GM15510 (cell line): ENCODE measurements around the gene SLCO3A1.

Experiments
- POLR2A ChIP-seq: IDR thresholded peaks from 3 replicates; pipeline ENCODE4 v1.6.1; 2011; ENCODE audit warnings: borderline replicate concordance; ENCODE audit not compliant: insufficient read length; ENCODE audit errors: extremely low read depth

The SLCO3A1 gene

DNA sequence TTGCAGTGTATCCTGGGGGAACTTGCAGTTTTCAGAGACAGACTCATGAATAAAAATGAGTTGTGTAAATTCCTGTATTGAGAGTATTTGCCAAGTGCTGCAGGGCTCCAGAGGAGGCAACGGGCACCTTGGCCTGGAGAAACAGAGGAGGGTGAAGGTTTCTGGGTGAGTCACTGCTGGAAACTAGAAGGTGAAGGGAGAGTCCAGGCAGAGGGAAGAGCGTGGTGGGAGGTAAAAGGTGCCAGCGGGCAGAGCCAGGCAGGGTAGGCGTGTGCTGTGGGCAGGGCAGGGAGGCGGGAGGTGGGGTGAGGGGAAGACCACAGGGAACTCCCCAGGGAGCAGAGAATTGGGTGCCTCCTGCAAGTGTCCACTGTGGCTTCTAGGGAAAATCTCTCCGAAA is 120.8 kb downstream of the SLCO3A1 start:
- no peak for TF ChIP-seq POLR2A

DNA sequence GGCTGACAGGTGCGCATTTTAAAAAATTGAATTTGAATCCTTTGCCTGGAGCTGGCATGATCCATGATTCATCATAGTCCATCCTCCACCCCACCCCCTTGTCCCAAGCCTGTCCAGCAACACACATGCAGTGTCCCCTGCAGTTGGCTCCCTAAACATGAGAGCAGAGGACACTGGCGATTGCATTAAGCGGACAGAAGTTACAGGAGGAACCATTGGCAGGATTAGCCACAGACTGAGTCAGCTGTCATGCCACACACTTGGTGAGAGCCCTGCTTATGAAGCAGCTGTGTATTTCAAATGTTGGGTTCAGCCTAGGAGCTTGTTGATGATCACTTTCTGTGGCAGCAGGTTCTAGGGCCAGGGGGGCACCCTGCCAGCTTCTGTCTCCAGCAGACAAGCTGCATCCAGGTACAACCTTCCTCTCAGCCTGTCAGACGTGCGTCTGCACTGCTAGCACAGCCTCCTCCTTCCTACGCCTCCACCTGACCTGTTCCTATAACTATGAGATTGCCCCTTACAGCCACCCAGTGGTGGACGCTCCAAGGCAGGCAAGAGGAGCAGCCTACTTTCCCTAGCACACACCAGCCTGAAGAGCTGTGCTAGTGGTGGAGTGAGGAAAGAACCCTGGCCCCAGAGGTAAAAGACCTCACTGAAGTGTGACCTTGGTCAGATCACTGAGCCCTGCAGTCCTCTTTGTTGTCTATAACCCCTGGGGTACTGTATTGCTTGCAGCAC is 121.9 kb downstream of the SLCO3A1 start:
- no peak for TF ChIP-seq POLR2A

DNA sequence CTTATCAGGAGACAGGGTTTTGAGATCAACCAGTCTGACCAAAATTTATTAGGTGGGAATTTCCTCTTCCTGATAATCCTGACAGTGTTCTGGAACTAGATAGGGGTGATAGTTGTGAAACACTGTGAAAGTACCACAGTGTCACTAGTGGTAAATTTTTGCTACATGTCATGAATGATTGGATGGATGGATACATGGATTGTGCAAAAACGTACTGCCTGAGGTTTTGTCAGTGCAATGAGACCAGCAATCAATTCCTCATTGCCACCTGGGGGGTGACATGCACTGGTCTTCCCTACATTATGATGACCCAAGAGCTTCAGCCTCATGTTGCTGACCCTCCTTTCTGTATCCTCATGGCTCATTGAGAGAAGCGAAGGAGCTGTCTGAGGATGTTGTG is 123.5 kb downstream of the SLCO3A1 start:
- no peak for TF ChIP-seq POLR2A

DNA sequence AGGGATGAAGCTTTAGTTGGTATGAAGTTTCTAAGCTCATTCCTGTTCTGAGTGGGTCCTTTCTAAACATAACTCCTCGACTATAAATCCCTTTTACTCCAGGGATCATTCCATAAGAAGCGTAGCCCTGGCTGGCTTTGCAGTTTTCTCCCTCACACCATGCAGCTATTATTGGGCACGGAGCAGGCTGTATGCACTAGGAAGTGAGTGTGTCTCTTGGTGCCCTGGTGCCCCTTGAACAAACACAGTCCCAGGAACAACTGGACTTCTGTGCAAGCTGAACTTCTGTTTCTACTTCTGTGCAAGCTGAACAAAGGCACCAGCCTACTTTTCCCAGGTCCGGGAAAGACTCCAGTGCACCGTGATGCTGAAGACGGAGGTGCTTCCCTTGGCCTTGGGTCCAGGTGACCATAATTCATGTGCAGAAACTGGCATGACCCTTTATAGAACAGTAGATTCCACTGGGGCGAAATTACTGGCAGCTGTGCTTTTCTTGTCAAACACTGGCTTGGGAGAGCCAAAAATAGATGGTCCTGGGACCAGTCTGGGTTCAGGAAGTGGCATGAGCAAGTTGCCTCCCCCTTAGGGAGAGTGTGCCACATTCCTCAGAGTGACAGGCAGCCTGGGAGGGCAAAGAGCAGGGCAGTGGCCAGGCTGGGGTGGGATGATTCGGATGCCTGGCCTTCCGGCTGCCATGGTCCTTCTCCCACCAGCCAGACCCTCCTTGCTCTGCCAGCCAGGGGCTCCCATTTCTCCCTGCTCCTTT is 127.2 kb downstream of the SLCO3A1 start:
- no peak for TF ChIP-seq POLR2A

DNA sequence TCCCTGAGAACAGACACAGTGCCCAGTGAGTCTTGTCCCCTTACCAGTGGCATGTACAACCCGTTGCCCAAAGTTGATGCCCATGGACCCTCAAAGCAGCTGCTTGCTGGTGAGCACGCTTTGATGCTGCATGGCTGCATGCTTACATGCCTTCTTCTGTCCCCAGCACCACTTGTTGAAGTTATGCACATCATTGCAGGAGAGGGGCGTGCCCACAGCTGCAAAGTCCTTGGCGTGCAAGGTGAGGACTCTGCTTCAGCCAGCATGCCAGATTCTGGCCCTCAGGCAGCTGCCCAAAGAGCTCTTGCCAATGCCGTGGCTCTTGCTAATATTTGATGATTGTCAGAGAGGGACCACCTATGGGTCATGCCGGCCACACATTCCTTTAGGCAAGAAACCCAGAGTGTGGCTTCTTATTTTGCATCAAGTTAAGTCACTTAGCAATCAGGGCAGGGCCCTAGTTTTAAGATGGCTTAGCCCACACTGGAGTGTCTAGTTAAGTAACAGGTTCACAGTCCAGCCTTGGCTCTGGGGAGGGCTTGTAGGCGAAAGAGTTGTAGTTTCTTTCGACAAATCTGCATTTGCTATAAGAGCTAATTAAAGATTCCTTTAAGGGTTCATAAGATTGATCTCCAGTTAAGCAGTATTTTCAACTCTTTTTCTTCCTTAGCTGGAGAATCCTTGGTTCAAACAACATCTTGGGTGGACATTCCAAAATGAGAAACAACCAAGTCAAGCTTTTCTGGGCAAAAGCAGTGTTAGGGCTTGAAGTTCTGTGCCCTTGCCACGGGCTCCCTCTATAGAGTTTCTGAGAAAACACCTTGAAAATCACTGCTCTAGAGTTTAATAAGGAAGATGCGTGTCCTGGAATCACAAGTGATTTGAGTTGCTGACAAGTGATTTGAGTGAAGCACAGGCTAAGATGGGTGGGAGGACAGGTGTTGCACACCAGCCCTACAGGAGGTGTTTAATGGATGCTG is 128.6 kb downstream of the SLCO3A1 start:
- no peak for TF ChIP-seq POLR2A

DNA sequence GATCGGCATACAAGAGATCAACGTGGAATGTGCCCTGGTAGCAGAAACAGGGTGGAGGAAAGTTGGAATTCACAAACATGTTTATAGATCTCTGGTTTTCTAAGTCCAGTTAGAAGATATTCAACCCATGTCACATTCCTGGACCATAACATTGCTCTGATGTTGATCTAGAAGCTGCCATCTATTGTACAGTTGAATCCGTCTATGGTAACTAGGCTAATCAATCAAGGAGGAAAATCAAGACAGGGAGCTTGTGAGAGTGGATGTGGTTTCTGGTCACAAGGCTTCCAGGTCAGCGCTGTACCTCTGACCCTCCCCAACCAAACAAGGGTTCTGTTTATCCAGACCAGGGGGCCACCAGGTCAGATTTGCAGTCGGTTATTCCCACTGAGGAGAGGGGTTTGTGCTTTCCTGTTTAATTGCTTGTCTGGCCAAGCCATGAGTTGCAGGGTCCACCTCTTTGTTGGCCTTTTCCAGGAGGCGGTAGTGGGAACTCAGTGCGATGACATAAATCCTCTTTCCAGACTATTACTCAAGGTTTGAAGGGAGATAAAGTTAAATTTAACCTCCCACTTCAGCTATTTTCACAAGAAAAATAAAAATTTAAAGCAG is 130.3 kb downstream of the SLCO3A1 start:
- TF ChIP-seq POLR2A = no peak

DNA sequence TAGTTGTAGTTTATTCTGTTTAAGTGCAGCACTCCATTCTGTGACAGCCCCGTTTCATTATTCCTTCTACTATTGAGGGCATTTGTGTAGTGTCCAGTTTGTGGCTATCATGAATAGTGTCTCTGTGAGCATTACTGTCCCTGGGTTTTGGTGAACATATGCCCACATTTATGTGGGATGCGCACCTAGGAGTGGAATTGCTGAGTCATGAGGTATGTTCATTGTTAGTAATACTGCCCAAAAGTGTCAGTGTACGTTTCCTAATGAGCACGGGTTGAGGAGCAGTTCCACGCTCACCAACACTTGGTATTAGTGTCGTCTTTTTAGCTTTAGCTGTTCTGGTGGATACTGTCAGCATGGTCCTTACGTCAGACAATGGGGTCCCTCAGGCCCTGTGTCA is 131.8 kb downstream of the SLCO3A1 start:
- TF ChIP-seq POLR2A = no peak

DNA sequence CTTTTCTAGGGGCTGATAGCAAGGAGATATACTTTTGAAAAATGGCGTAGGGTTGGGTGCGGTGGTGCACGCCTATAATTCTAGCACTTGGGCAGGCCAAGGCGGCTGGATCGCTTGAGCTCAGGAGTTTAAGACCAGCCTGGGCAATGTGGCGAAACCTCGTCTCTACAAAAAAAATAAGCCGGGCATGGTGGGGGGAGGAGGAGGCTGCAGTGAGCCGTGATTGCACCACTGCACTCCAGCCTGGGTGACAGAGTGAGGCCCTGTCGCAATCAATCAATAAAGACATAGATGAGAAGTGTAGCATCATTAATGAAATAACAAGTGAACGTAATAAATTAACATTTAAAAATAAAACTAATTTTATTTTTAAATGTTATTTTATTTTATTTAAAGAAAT is 134.6 kb downstream of the SLCO3A1 start:
- no peak for TF ChIP-seq POLR2A

DNA sequence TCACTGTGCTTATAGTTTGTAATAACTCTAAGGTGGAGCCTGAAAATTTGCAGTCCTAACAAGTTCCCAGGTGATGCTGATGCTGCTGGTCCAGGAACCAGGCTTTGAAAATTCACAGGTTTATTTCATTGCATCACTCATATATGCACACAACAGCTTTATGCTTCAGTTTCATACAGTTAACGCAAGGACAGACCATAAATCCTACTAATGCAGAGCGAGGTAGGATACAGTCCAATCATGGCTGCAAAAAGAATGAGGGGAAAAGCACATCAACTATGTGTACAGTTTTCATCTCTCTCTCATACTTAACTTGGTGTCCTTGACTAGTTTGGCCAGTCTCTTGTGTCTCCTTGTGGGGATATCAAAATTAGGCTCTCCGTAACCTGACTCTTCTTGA is 135.1 kb downstream of the SLCO3A1 start:
- TF ChIP-seq POLR2A = no peak

DNA sequence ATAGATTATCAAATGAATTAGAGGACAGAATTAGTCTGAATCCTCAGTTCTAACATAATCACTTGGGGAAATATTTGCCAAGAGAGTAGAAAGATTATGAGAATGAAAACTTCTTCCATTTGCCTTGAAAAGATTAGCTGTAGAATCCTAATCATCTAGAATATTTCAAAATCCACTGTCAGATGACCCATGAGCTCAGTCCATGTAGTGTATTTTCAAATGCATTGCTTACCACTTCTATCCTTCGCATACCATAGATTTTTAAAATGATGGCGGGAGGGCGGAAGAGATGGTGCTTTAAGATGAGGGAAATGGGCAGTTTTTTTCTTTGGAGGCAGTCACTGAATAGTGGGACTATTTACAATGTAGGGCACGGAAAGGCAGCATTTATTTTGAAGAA is 136.3 kb downstream of the SLCO3A1 start:
- no peak for TF ChIP-seq POLR2A

DNA sequence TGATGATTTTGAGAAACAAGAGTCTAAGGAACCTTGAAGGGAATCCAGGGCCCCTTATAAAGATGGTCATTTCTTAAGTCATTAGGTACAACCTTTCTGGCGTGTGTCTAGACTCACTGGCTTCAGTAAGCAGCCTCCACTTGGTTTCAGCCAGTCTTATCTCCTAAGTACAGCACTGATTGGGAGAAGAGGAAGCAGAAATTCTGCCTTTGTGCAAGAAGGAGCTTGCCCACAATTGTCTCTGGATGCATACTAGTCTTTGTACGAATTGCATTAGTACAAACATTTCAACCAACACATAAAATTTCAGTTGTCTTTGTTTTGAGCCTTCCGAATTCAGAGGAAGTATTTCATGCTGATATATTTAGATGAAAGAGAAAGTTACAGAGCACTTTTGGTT is 139.4 kb downstream of the SLCO3A1 start:
- no peak for TF ChIP-seq POLR2A

DNA sequence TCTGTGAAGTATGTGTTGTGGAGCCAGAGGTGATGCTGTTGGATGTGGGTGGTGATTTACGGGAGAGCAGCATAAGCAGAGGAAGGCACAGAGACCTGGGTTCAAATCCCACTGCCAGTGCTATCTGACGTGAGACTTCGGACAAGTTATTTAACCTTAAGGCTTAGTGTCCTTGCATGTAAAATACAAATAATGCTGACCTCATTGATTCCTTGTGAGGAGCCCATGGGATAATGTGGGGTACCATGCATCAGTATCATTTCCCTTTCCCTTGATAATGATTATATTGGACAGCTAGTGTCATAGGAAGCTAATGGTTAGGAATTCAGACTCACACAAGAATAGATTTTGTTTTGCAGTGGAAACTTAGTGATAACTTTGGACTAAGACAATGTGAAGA is 141.6 kb downstream of the SLCO3A1 start:
- TF ChIP-seq POLR2A = no peak

DNA sequence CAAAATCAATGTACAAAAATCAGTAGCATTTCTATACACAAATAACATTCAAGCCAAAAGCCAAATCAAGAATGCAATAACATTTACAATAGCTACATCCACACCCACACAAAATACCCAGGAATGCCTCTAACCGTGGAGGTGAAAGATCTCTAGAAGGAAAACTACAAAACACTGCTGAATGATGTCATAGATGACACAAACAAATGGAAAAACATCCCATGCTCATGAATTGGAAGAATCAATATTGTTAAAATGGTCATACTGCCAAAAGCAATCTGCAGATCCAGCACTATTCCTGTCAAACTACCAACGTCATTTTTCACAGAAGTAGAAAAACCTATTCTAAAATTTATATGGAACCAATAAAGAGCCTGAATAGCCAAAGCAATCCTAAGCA is 143.7 kb downstream of the SLCO3A1 start:
- no peak for TF ChIP-seq POLR2A

DNA sequence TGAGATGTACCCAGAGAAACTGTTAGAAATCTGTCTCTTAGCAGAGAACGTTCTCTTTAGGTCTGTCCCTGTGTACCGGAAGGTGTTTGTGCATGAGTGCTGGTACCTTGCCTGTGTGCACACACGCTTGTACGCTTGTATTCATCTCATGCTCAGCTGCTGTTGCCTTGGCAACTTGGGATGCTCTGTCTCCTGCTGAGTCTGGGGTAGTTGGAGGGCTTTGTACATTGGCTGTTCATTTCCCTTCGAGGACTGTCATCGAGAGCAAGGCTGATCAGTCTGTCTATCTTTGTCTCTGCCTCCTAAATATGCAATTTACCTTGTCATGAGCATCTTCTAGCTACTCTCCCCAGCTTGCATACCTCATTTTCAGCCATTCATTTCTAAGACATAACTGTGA is 147.2 kb downstream of the SLCO3A1 start:
- no peak for TF ChIP-seq POLR2A

DNA sequence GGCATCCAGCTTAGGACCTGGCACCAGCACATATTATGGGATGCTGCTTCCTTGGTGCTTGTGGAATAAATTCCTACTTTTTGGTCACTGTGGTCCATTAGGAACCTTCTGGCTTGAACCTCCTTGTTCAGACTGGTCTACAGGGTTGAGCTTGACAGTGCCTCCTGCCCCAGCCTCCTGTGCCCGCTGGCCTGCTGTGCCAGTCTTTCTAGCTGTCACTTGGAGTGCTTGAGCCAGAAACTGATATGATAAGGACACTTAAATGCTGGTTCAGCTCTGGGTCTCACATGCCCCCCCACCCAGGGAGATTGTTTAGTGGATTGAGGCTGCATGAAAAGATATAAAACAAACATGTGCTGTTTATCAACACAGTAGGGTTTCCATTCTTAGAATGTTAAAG is 147.8 kb downstream of the SLCO3A1 start:
- no peak for TF ChIP-seq POLR2A
